Right lobe of liver (tissue), 4 donors: ENCODE data around the gene STOX1.

Source experiments
- POLR2A ChIP-seq: fragments of 450-650 bp; IDR thresholded peaks from one replicate; pipeline ENCODE4 v1.6.1; 2017; ENCODE audit warnings: antibody characterized with exemption, mild to moderate bottlenecking
- TF ChIP-seq, protein P1 (sequence below), 4 donors: fragments of 200-600 bp in 3 of 4; fragments of 450-650 bp in 1 of 4; IDR thresholded peaks; one replicate each; pipeline versions ENCODE4 v1.5.1 to v1.8.0; 2016 to 2022; ENCODE audit warnings: antibody characterized with exemption in 4 of 4, mild to moderate bottlenecking in 2 of 4
- donor health status: DM: no; HTN: no; CAD: no.
- donor health status: DM: no; HTN: no; CAD: no.
- donor health status: DM: no; HTN: yes; CAD: no.

GRCh38 chr10:68876246-68877138, 49.2 kb downstream of the STOX1 start:
- TF ChIP-seq, protein P1, sequence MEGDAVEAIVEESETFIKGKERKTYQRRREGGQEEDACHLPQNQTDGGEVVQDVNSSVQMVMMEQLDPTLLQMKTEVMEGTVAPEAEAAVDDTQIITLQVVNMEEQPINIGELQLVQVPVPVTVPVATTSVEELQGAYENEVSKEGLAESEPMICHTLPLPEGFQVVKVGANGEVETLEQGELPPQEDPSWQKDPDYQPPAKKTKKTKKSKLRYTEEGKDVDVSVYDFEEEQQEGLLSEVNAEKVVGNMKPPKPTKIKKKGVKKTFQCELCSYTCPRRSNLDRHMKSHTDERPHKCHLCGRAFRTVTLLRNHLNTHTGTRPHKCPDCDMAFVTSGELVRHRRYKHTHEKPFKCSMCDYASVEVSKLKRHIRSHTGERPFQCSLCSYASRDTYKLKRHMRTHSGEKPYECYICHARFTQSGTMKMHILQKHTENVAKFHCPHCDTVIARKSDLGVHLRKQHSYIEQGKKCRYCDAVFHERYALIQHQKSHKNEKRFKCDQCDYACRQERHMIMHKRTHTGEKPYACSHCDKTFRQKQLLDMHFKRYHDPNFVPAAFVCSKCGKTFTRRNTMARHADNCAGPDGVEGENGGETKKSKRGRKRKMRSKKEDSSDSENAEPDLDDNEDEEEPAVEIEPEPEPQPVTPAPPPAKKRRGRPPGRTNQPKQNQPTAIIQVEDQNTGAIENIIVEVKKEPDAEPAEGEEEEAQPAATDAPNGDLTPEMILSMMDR (IDR thresholded peaks at IDR 0.05): no peak
- no peak for TF ChIP-seq POLR2A
